ENCODE data around the gene ALDH7A1. TPM values are rescaled to one million over a fixed set of nuclear protein-coding genes. Genes with fewer than 3 reads are reported as not detected.

ALDH7A1 gene
- total and polyA plus RNA-seq, 10 donors = 8.0 to 18.3 (median 12.5) TPM

- intact Hi-C loops (cut with DNase I; ENCODE audit: low total_unique reads) = no loop called here
- Histone ChIP-seq H3K27ac (peak overlapping the region in 1 of 8 donors; percentile 2), H3K27me3 (replicated peaks in 1 of 7) (no peaks in the 10 kb centered on the region), H3K4me1 (peaks cover 0 to 24% (median 3%) of the 10 kb centered on the region in 6 donors), H3K36me3 (peaks cover 3 to 100% (median 48%) of the 10 kb centered on the region in 6 donors), H3K4me3 (no peak overlapping the region), H3K9me3 (no peaks in the 10 kb centered on the region)
- WGBS, 5 donors = 83 to 87% (median 85%) methylated on average over 7 of the region's 7 CpGs
- DNase-seq = no peak
- TF ChIP-seq POLR2AphosphoS5 (IDR thresholded peaks at IDR 0.05) = no peak
- TF ChIP-seq CTCF (IDR thresholded peaks at IDR 0.05 in 8 of 11, conservative IDR thresholded peaks at IDR 0.05 in 3 of 11) = no peak
- no peak for TF ChIP-seq POLR2A (IDR thresholded peaks at IDR 0.05)
Measured at GRCh38 chr5:126613941-126614592, 19.0 kb upstream of the ALDH7A1 start.

- no peak for DNase-seq
- H3K4me1 ChIP-seq = peaks cover 10 to 39% (median 25%) of the 10 kb centered on the region in 6 donors
- intact Hi-C loops (cut with DNase I; ENCODE audit: low total_unique reads) = no loop called here
- H3K27me3 ChIP-seq (replicated peaks in 1 of 7) = no peaks in the 10 kb centered on the region
- no peak overlapping the region for H3K4me3 ChIP-seq
- peaks cover 0 to 100% (median 41%) of the 10 kb centered on the region in 6 donors for H3K36me3 ChIP-seq
- TF ChIP-seq POLR2AphosphoS5 (IDR thresholded peaks at IDR 0.05) (no peak), CTCF (IDR thresholded peaks at IDR 0.05 in 8 of 11, conservative IDR thresholded peaks at IDR 0.05 in 3 of 11) (no peak), POLR2A (IDR thresholded peaks at IDR 0.05) (no peak)
- 93 to 99% (median 97%) methylated on average over 6 of the region's 6 CpGs for WGBS, 5 donors
- no peaks in the 10 kb centered on the region for H3K9me3 ChIP-seq
- no peak overlapping the region for H3K27ac ChIP-seq
Measured at GRCh38 chr5:126610616-126611015, 15.6 kb upstream of the ALDH7A1 start.

- Histone ChIP-seq H3K4me3 (no peak overlapping the region), H3K27me3 (replicated peaks in 1 of 7) (no peaks in the 10 kb centered on the region), H3K36me3 (peaks cover 0 to 100% (median 45%) of the 10 kb centered on the region in 6 donors), H3K27ac (no peak overlapping the region), H3K9me3 (no peaks in the 10 kb centered on the region), H3K4me1 (peaks cover 14 to 41% (median 30%) of the 10 kb centered on the region in 6 donors)
- DNase-seq = no peak
- 73 to 90% (median 84%) methylated on average over 2 of the region's 2 CpGs for WGBS, 5 donors
- intact Hi-C loops (cut with DNase I; ENCODE audit: low total_unique reads) = no loop called here
- TF ChIP-seq CTCF (IDR thresholded peaks at IDR 0.05 in 8 of 11, conservative IDR thresholded peaks at IDR 0.05 in 3 of 11) (no peak), POLR2A (IDR thresholded peaks at IDR 0.05) (no peak), POLR2AphosphoS5 (IDR thresholded peaks at IDR 0.05) (no peak)
Measured at GRCh38 chr5:126610160-126610559, 15.1 kb upstream of the ALDH7A1 start.

GRCh38 chr5:126605525-126605924 is 10.5 kb upstream of the ALDH7A1 start:
- 93 to 96% (median 94%) methylated on average over 5 of the region's 5 CpGs for WGBS, 5 donors
- H3K9me3 ChIP-seq = no peaks in the 10 kb centered on the region
- H3K4me3 ChIP-seq = no peak overlapping the region
- peaks cover 28 to 74% (median 58%) of the 10 kb centered on the region in 6 donors for H3K4me1 ChIP-seq
- no peak for DNase-seq
- intact Hi-C loops (cut with DNase I; ENCODE audit: low total_unique reads) = no loop called here
- no peak overlapping the region for H3K27ac ChIP-seq
- peaks cover 0 to 74% (median 54%) of the 10 kb centered on the region in 6 donors for H3K36me3 ChIP-seq
- no peak for TF ChIP-seq POLR2AphosphoS5 (IDR thresholded peaks at IDR 0.05)
- TF ChIP-seq POLR2A (IDR thresholded peaks at IDR 0.05) = no peak
- TF ChIP-seq CTCF (IDR thresholded peaks at IDR 0.05 in 8 of 11, conservative IDR thresholded peaks at IDR 0.05 in 3 of 11) = no peak
- H3K27me3 ChIP-seq (replicated peaks in 1 of 7) = no peaks in the 10 kb centered on the region

Measured in spleen (tissue), 11 donors.